ENCODE data around the gene DYNLT4.
A peak's percentile ranks its signal among the peaks of the same experiment; 100 is the strongest.
"Not testable (repeated sequence)": the region's sequence is repeated elsewhere in the genome, so short reads cannot be mapped to it uniquely, and the experiment has no call there.

DYNLT4 gene

GRCh38 chr1:44808063-44808937, 1.1 kb upstream of the DYNLT4 start, which contains the start of gene BTBD19:
TSS of gene BTBD19 (plus strand) at chr1:44808523. CDS start at chr1:44808821, 298 bp downstream.
- DNase-seq, result peak; percentile 70

- DNase-seq, result peak; percentile 79
These were observed 362 bp upstream of the DYNLT4 start for GRCh38 chr1:44807364-44808062.

GRCh38 chr1:44806025-44806703, 987 bp downstream of the DYNLT4 start:
- no peak for DNase-seq

GRCh38 chr1:44805311-44806024, 1.7 kb downstream of the DYNLT4 start:
- no peak for DNase-seq

- no peak for DNase-seq
These were observed 3.6 kb downstream of the DYNLT4 start for GRCh38 chr1:44803312-44804095.

- DNase-seq, result no peak
These were observed 4.2 kb downstream of the DYNLT4 start for GRCh38 chr1:44803062-44803311.

- DNase-seq, result no peak
These were observed 4.7 kb downstream of the DYNLT4 start for GRCh38 chr1:44802306-44803061.

GRCh38 chr1:44801491-44802305, 5.5 kb downstream of the DYNLT4 start:
- no peak for DNase-seq

- peak; percentile 98 for DNase-seq
These were observed 7.2 kb downstream of the DYNLT4 start, which contains the start of gene PLK3 for GRCh38 chr1:44799770-44800584. TSS of gene PLK3 (plus strand) at chr1:44800377. CDS start at chr1:44800464, 87 bp downstream.

GRCh38 chr1:44798481-44799365, 8.4 kb downstream of the DYNLT4 start:
- DNase-seq, result no peak

GRCh38 chr1:44797886-44798285, 9.3 kb downstream of the DYNLT4 start:
- DNase-seq, result not testable (repeated sequence)

- no peak for DNase-seq
These were observed 14.2 kb downstream of the DYNLT4 start for GRCh38 chr1:44792736-44793502.

- no peak for DNase-seq
These were observed 16.0 kb downstream of the DYNLT4 start for GRCh38 chr1:44790968-44791801.

- no peak for DNase-seq
These were observed 18.9 kb downstream of the DYNLT4 start, which contains the start of gene BEST4 for GRCh38 chr1:44788120-44788860. TSS of gene BEST4 (minus strand) at chr1:44788170. CDS start at chr1:44787705, 465 bp downstream.

- no peak for DNase-seq
These were observed 19.6 kb downstream of the DYNLT4 start for GRCh38 chr1:44787506-44787905.

Data from activated T-cell treated with anti-CD3 and anti-CD28 coated beads for 4 hours (primary cell).